22Rv1 (cell line): ENCODE measurements around the gene DGCR2.

Experiments
- ZFX ChIP-seq: fragments of 450-650 bp; IDR thresholded peaks from 2 replicates; pipeline ENCODE4 v1.6.1; 2017; ENCODE audit warnings: antibody characterized with exemption, borderline replicate concordance
- TF ChIP-seq, protein P1 (sequence below): fragments of 450-650 bp; IDR thresholded peaks from 2 replicates; pipeline ENCODE4 v1.5.1; 2017; ENCODE audit warnings: mild to moderate bottlenecking

GRCh38 chr22:19109198-19110063 is 12.8 kb downstream of the DGCR2 start:
- TF ChIP-seq, protein P1, sequence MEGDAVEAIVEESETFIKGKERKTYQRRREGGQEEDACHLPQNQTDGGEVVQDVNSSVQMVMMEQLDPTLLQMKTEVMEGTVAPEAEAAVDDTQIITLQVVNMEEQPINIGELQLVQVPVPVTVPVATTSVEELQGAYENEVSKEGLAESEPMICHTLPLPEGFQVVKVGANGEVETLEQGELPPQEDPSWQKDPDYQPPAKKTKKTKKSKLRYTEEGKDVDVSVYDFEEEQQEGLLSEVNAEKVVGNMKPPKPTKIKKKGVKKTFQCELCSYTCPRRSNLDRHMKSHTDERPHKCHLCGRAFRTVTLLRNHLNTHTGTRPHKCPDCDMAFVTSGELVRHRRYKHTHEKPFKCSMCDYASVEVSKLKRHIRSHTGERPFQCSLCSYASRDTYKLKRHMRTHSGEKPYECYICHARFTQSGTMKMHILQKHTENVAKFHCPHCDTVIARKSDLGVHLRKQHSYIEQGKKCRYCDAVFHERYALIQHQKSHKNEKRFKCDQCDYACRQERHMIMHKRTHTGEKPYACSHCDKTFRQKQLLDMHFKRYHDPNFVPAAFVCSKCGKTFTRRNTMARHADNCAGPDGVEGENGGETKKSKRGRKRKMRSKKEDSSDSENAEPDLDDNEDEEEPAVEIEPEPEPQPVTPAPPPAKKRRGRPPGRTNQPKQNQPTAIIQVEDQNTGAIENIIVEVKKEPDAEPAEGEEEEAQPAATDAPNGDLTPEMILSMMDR: no peak
- TF ChIP-seq ZFX: no peak
